ENCODE results near the gene CACNA1I. TPM values are rescaled to one million over a fixed set of nuclear protein-coding genes. Genes with fewer than 3 reads are reported as not detected.

The CACNA1I gene
- polyA plus RNA-seq, 3 donors, result 0.04 TPM; not detected in 2

- WGBS (ENCODE audit: insufficient coverage), result 86% methylated on average over 5 of the region's 5 CpGs
- intact Hi-C loops (cut with micrococcal nuclease), result no loop called here
- Histone ChIP-seq H3K4me1 (ENCODE audit: control insufficient read depth in 1 of 2, insufficient read depth in 2 of 2, low read length in 2 of 2) (no peaks in the 10 kb centered on the region), H3K27ac (ENCODE audit: low read depth in 1 of 2, low read length in 2 of 2) (no peak overlapping the region), H3K4me2 (replicated peaks; ENCODE audit: extremely low read depth, low read length, poor library complexity, severe bottlenecking) (no peak overlapping the region), H4K20me1 (ENCODE audit: insufficient read depth, low read length) (no peaks in the 10 kb centered on the region), H3K79me2 (ENCODE audit: insufficient read depth, low read length) (no peaks in the 10 kb centered on the region), H3K9me3 (replicated peaks in 1 of 2; ENCODE audit: control insufficient read depth in 1 of 2, insufficient read depth in 1 of 2, low read length in 2 of 2) (no peaks in the 10 kb centered on the region), H3K4me3 (replicated peaks in 1 of 3; ENCODE audit: low read depth in 2 of 3, low read length in 3 of 3) (no peak overlapping the region), H2AFZ (ENCODE audit: insufficient read depth, low read depth, low read length, poor library complexity, severe bottlenecking) (no peak overlapping the region), H3K9ac (ENCODE audit: insufficient read depth, low read length, poor library complexity, severe bottlenecking) (no peak overlapping the region), H3K27me3 (ENCODE audit: control insufficient read depth in 2 of 2, insufficient read depth in 2 of 2, low read length in 2 of 2) (peaks cover 0 to 8% of the 10 kb centered on the region in 2 donors), H3K36me3 (replicated peaks in 1 of 2; ENCODE audit: control insufficient read depth in 1 of 2, insufficient read depth in 2 of 2, low read length in 2 of 2) (no peaks in the 10 kb centered on the region)
- H3K27me3 Mint-ChIP-seq (ENCODE audit: low read depth in 3 of 3), result peaks cover 6 to 20% (median 11%) of the 10 kb centered on the region in 3 donors
- H3K4me3 Mint-ChIP-seq, result no peak overlapping the region
- no peak for DNase-seq
- no peaks in the 10 kb centered on the region for H3K36me3 Mint-ChIP-seq
- H3K4me1 Mint-ChIP-seq, result no peaks in the 10 kb centered on the region
- peaks cover 0 to 2% (median 0%) of the 10 kb centered on the region in 7 donors for H3K9me3 Mint-ChIP-seq
- H3K27ac Mint-ChIP-seq, result no peak overlapping the region
- TF ChIP-seq CTCF (IDR thresholded peaks at IDR 0.05), result no peak
Observed at GRCh38 chr22:39731481-39731880, 160.9 kb downstream of the CACNA1I start.

DNA sequence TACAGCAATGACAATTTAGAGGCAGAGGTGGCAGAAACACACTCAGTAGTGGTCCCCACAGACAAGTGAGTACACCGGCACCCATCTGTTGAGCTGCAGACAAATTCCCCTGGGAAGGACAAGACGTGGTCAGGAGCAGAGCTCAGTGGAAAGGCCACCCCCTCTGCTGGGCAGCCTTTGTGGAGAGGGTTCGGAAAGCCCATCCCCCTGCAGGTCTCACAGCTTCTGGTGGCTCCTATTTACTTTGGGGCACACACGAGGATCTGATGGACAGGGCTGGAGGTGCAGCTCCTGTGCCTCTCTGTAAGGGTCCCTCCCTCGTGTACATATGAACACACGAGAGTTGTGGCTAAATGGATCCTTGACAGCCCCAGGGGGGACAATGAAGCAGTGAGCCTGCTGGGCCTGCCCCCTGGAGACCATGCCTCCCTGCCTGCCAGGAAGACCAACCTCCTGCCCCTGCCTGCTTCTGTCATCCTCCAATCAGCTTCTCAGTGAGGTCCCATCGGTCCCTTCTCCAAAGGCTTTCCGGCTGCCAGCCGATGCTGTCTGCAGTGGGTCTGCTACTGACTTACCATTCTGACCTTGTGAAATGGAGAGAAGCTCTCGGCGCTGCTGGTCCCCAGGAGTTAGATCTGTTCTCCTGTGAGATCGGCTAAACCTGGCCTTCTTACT, 161.5 kb downstream of the CACNA1I start:
- DNase-seq, result no peak
- Histone ChIP-seq H3K4me2 (replicated peaks; ENCODE audit: extremely low read depth, low read length, poor library complexity, severe bottlenecking) (no peak overlapping the region), H3K4me3 (replicated peaks in 1 of 3; ENCODE audit: low read depth in 2 of 3, low read length in 3 of 3) (no peak overlapping the region), H3K9ac (ENCODE audit: insufficient read depth, low read length, poor library complexity, severe bottlenecking) (no peak overlapping the region), H2AFZ (ENCODE audit: insufficient read depth, low read depth, low read length, poor library complexity, severe bottlenecking) (no peak overlapping the region), H4K20me1 (ENCODE audit: insufficient read depth, low read length) (no peaks in the 10 kb centered on the region), H3K27me3 (ENCODE audit: control insufficient read depth in 2 of 2, insufficient read depth in 2 of 2, low read length in 2 of 2) (peaks cover 0 to 8% of the 10 kb centered on the region in 2 donors), H3K36me3 (replicated peaks in 1 of 2; ENCODE audit: control insufficient read depth in 1 of 2, insufficient read depth in 2 of 2, low read length in 2 of 2) (no peaks in the 10 kb centered on the region), H3K9me3 (replicated peaks in 1 of 2; ENCODE audit: control insufficient read depth in 1 of 2, insufficient read depth in 1 of 2, low read length in 2 of 2) (no peaks in the 10 kb centered on the region), H3K4me1 (ENCODE audit: control insufficient read depth in 1 of 2, insufficient read depth in 2 of 2, low read length in 2 of 2) (no peaks in the 10 kb centered on the region), H3K79me2 (ENCODE audit: insufficient read depth, low read length) (no peaks in the 10 kb centered on the region), H3K27ac (ENCODE audit: low read depth in 1 of 2, low read length in 2 of 2) (no peak overlapping the region)
- H3K4me1 Mint-ChIP-seq, result no peaks in the 10 kb centered on the region
- no peaks in the 10 kb centered on the region for H3K36me3 Mint-ChIP-seq
- no peak overlapping the region for H3K27ac Mint-ChIP-seq
- no peak overlapping the region for H3K4me3 Mint-ChIP-seq
- H3K9me3 Mint-ChIP-seq, result peaks cover 0 to 2% (median 0%) of the 10 kb centered on the region in 7 donors
- WGBS (ENCODE audit: insufficient coverage), result 77% methylated on average over 12 of the region's 12 CpGs
- H3K27me3 Mint-ChIP-seq (ENCODE audit: low read depth in 3 of 3), result peaks cover 6 to 18% (median 9%) of the 10 kb centered on the region in 3 donors
- intact Hi-C loops (cut with micrococcal nuclease), result no loop called here
- TF ChIP-seq CTCF (IDR thresholded peaks at IDR 0.05), result no peak
